Measurements from ENCODE around the gene SDK1.

SDK1 gene

GRCh38 chr7:4196121-4196819, 895.2 kb downstream of the SDK1 start:
- ATAC-seq (peak; percentile 21), DNase-seq (no peak)
- Mint-ChIP-seq H3K27ac (peak overlapping the region in 1 of 2 donors; percentile 81), H3K27me3 (no peaks in the 10 kb centered on the region), H3K4me3 (no peak overlapping the region), H3K4me1 (no peaks in the 10 kb centered on the region), H3K9me3 (no peaks in the 10 kb centered on the region)

DNA sequence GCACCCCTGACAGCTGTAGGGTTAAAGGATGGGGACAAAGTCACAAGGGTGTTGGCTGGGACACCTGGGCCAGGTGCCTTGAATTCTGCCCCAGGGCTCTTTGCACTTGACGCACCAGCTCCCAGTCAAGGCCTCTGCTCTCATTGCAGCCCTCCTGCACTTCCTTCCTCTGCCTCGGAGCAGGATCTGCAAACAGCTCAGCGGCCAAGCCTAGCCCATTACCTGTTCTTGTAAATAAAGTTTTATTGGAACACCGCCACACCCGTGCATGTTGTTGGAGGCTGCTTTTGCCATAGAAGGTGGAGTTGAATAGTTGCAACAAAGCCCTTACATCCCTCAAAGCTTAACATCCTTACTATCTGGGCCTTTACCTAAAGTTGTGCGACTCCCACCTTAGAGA, 897.2 kb downstream of the SDK1 start:
- ATAC-seq (no peak), DNase-seq (no peak)
- Mint-ChIP-seq H3K27me3 (no peaks in the 10 kb centered on the region), H3K4me3 (no peak overlapping the region), H3K27ac (peak overlapping the region in 1 of 2 donors; percentile 52), H3K9me3 (no peaks in the 10 kb centered on the region), H3K4me1 (no peaks in the 10 kb centered on the region)

DNA sequence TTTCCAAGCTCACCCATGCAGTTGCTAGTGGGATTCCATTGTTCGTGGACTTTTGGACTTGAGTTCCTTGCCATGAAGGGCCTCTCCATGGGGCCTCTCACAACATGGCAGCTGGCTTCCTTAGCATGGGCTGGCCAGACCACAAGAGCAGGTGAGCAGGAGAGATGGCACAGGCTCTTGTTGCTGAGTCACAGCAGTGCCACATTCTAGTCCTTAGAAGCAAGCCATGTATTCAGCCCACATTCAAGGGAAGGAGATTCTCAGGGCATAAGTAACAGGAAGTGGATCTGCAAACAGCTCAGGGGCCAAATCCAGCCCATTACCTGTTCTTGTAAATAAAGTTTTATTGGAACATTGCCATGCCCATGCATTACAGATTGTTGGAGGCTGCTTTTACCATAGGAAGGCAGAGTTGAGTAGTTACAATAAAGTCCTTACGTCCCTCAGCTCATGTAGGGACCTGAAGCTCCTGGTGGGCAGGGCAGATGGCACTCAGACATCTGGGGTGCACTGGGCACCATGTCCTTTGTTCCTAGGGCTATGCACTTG, 899.6 kb downstream of the SDK1 start:
- ATAC-seq, result no peak
- H3K4me1 Mint-ChIP-seq, result no peaks in the 10 kb centered on the region
- no peak overlapping the region for H3K4me3 Mint-ChIP-seq
- no peaks in the 10 kb centered on the region for H3K27me3 Mint-ChIP-seq
- no peak for DNase-seq
- H3K9me3 Mint-ChIP-seq, result no peaks in the 10 kb centered on the region
- H3K27ac Mint-ChIP-seq, result no peak overlapping the region

GRCh38 chr7:4201566-4201965, 900.5 kb downstream of the SDK1 start:
- ATAC-seq, result no peak
- no peak overlapping the region for H3K4me3 Mint-ChIP-seq
- no peaks in the 10 kb centered on the region for H3K9me3 Mint-ChIP-seq
- no peaks in the 10 kb centered on the region for H3K27me3 Mint-ChIP-seq
- DNase-seq, result no peak
- H3K4me1 Mint-ChIP-seq, result no peaks in the 10 kb centered on the region
- no peak overlapping the region for H3K27ac Mint-ChIP-seq

DNA sequence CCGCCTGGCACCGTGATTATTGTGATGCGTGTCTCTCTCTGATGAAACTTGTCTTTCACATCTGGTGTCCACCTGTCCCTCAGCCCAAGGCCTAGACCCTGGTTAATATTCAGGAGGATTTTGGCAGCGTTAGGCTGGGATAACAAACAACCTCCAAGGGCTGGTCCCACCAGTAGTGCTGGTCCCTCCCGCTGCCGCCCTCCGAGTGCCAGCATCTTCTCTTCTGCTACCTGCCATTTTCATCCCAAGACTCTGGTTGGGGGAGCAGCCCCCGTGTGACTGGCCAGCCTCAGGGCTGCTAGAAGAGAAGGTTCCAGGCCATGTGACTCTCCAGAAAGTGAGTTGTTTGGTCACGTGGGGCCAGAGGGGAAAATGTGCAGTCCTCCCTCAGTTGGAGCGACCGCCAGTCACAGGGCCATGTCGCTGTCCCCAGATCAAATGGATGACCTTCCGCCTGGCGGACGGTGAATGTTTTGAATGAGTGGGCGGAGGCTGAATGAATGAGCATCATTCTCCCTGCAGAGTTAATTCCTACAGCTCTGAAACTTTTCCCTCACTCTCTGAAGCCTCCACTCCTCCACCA, 901.2 kb downstream of the SDK1 start:
- Mint-ChIP-seq H3K27me3 (no peaks in the 10 kb centered on the region), H3K4me3 (no peak overlapping the region), H3K9me3 (no peaks in the 10 kb centered on the region), H3K4me1 (no peaks in the 10 kb centered on the region), H3K27ac (no peak overlapping the region)
- ATAC-seq (no peak), DNase-seq (no peak)

GRCh38 chr7:4202954-4203353, 901.9 kb downstream of the SDK1 start:
- Mint-ChIP-seq H3K9me3 (no peaks in the 10 kb centered on the region), H3K27ac (no peak overlapping the region), H3K27me3 (no peaks in the 10 kb centered on the region), H3K4me1 (no peaks in the 10 kb centered on the region), H3K4me3 (no peak overlapping the region)
- ATAC-seq (no peak), DNase-seq (no peak)

DNA sequence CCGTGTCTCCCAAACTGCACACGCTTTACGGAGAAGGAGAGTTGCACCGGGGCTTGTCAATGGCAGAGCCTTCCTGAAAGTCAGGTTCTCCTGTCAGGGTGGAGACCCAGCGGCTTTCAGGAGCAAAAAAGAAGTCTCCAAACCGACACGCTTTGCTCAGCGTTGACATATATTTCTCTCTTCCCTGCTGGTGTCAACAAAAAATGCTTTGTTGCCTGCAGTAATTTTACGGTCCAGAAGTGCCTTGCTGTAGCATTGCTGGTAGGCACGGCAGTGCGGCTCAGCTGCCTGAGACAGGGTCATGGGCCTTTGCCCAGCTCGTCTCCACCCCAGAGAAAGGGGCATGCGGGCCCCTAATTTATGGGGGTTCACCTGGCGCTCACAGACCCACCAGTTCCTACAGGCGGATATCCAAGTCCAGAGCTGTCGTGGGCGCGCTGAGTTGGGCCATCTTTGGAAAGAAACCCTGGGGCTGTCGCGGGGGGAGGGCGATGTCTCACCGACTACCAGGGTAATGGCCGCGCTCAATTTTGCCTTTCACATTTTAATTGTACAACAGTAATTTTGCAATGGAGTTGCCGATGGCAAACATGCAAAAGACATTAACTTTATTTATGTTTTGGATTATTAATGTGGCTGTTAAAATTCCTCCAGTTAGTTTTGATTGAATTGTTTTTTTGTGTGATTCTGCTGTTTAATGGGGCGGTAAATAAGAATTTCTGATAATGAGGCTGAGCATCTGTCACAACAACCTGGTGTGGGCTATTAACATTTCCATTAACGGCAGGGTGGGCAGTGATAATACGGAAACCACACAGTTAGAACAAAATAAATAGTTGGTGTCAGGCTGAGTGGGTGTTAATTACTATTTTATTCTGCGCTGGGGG, 902.8 kb downstream of the SDK1 start:
- no peak overlapping the region for H3K4me3 Mint-ChIP-seq
- DNase-seq (no peak), ATAC-seq (no peak)
- no peaks in the 10 kb centered on the region for H3K9me3 Mint-ChIP-seq
- no peaks in the 10 kb centered on the region for H3K27me3 Mint-ChIP-seq
- H3K27ac Mint-ChIP-seq, result no peak overlapping the region
- H3K4me1 Mint-ChIP-seq, result no peaks in the 10 kb centered on the region

DNA sequence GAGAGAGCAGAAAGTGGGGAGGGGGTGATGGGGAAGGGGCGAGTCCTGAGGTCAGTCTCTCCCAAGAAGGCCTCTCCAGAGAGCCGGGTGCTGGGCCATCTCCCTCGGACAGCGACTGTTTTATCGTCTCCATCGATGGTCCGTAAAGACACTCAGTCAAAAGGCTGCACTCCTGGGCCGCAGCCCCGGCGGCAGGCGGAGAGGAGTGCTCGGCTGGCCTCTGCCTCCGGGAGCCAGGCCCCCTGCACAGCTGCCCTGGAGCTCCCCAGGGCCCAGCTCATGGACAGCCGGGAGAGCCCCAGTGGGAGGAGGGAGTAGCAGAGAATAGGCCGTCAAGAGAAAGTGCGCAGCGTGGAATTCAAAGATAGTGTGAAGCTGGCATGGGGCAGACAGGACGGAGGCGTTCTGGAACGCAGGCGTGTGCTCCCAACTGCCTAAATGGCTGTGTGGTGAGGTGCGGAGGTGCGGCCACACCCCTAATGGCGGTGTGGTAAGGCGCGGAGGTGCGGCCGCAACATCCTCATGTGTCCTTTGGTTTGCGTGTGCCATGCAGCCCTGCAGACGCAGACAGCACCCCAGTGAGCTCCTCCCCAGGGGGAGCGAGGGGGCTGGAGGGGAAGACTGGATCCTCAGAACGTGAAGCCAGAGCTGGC, 903.6 kb downstream of the SDK1 start:
- Mint-ChIP-seq H3K27ac (no peak overlapping the region), H3K9me3 (no peaks in the 10 kb centered on the region), H3K4me3 (no peak overlapping the region), H3K4me1 (no peaks in the 10 kb centered on the region), H3K27me3 (no peaks in the 10 kb centered on the region)
- no peak for ATAC-seq
- DNase-seq, result no peak

- H3K9me3 Mint-ChIP-seq, result no peaks in the 10 kb centered on the region
- no peak overlapping the region for H3K27ac Mint-ChIP-seq
- no peak for DNase-seq
- ATAC-seq, result no peak
- H3K4me3 Mint-ChIP-seq, result no peak overlapping the region
- H3K4me1 Mint-ChIP-seq, result no peaks in the 10 kb centered on the region
- no peaks in the 10 kb centered on the region for H3K27me3 Mint-ChIP-seq
Measured at GRCh38 chr7:4205828-4206227, 904.8 kb downstream of the SDK1 start.

DNA sequence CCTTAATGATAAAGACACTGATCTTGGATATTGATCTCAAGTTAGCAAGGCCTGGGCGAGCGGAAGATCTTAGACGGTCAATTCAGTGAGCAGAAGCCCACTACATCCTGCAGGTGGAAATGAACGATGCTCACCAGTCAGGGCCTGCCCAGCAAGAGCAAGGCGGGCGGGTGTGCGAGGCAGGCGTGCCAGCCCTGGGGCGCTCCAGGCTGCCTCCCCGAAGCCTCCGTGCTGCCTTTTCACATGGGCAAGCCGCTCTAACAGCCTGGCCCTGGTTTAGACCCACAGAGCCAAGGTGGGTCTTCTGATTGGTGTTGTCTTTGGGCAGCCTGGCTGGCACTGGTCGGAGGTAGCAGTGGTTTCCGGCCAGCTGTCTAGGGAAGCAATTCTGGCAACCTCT, 906.0 kb downstream of the SDK1 start:
- H3K4me3 Mint-ChIP-seq, result no peak overlapping the region
- H3K27ac Mint-ChIP-seq, result no peak overlapping the region
- H3K27me3 Mint-ChIP-seq, result no peaks in the 10 kb centered on the region
- ATAC-seq (no peak), DNase-seq (no peak)
- no peaks in the 10 kb centered on the region for H3K9me3 Mint-ChIP-seq
- H3K4me1 Mint-ChIP-seq, result no peaks in the 10 kb centered on the region

- Mint-ChIP-seq H3K27ac (peak overlapping the region in 1 of 2 donors; percentile 79), H3K4me1 (no peaks in the 10 kb centered on the region), H3K27me3 (no peaks in the 10 kb centered on the region), H3K9me3 (no peaks in the 10 kb centered on the region), H3K4me3 (no peak overlapping the region)
- DNase-seq (no peak), ATAC-seq (no peak)
Measured at GRCh38 chr7:4208086-4208485, 907.0 kb downstream of the SDK1 start.

GRCh38 chr7:4208586-4208985, 907.5 kb downstream of the SDK1 start:
- H3K27me3 Mint-ChIP-seq, result no peaks in the 10 kb centered on the region
- ATAC-seq (peak; percentile 24), DNase-seq (no peak)
- H3K4me1 Mint-ChIP-seq, result no peaks in the 10 kb centered on the region
- no peak overlapping the region for H3K27ac Mint-ChIP-seq
- H3K4me3 Mint-ChIP-seq, result no peak overlapping the region
- H3K9me3 Mint-ChIP-seq, result no peaks in the 10 kb centered on the region

GRCh38 chr7:4209126-4209525, 908.1 kb downstream of the SDK1 start:
- no peak for DNase-seq
- Mint-ChIP-seq H3K4me1 (no peaks in the 10 kb centered on the region), H3K4me3 (no peak overlapping the region), H3K9me3 (no peaks in the 10 kb centered on the region), H3K27ac (peak overlapping the region in 1 of 2 donors; percentile 69), H3K27me3 (no peaks in the 10 kb centered on the region)
- no peak for ATAC-seq

DNA sequence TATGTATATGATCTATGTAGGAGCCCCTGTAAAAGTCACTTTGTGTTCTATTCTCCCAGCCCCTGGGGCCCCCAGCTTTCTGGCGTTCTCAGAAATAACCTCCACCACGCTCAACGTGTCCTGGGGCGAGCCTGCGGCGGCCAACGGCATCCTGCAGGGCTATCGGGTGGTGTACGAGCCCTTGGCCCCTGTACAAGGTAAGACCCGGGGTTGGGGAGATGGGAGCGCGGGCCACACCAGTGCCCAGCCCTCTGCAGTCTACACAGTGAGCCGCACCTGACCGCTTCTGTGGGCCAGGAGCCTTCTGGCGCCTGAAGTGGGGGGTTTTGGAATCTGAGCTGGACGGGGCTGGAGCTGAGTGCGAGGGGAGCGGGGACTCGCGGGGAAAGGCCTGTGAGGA, 908.9 kb downstream of the SDK1 start:
- H3K9me3 Mint-ChIP-seq, result no peaks in the 10 kb centered on the region
- no peak overlapping the region for H3K4me3 Mint-ChIP-seq
- H3K27me3 Mint-ChIP-seq, result no peaks in the 10 kb centered on the region
- DNase-seq (no peak), ATAC-seq (no peak)
- H3K4me1 Mint-ChIP-seq, result no peaks in the 10 kb centered on the region
- H3K27ac Mint-ChIP-seq, result peak overlapping the region in 1 of 2 donors; percentile 79

- Mint-ChIP-seq H3K27me3 (no peaks in the 10 kb centered on the region), H3K9me3 (no peaks in the 10 kb centered on the region), H3K4me3 (no peak overlapping the region), H3K27ac (no peak overlapping the region), H3K4me1 (no peaks in the 10 kb centered on the region)
- ATAC-seq, result no peak
- no peak for DNase-seq
Measured at GRCh38 chr7:4210821-4211220, 909.8 kb downstream of the SDK1 start.

Measured in stimulated activated naive CD8-positive, alpha-beta T cell treated with anti-CD3 and anti-CD28 coated beads, Interleukin-15, amount 100 ng/mL, for 72 hours (primary cell).